Epithelial cell of proximal tubule (primary cell): ENCODE measurements around the gene ARHGEF17. TPM values are rescaled to one million over a fixed set of nuclear protein-coding genes. Genes with fewer than 3 reads are reported as not detected.

ENCODE experiments used
- DNase-seq: peaks from one replicate; pipeline ENCODE4 v3.0.0-alpha.2; 2011; ENCODE audit warnings: low read depth
- H3K4me3 ChIP-seq: 2 replicates; pipeline ENCODE4 v1.5.1; 2011; ENCODE audit warnings: low read depth, mild to moderate bottlenecking, low read length
- CTCF ChIP-seq: conservative IDR thresholded peaks from 2 replicates; pipeline ENCODE4 v1.5.1; 2012; ENCODE audit warnings: low read depth, mild to moderate bottlenecking, low read length
- total RNA-seq: library from RNA; depleted of rRNA; stranded (reverse); fragments of >200 nt; gene quantifications from 2 replicates; pipeline ENCODE4 v1.2.3, GENCODE V29; 2015

The ARHGEF17 gene
- total RNA-seq, 1 donor from 2014 or later, result 26.4 TPM

- TF ChIP-seq CTCF, result no peak
- no peak overlapping the region for H3K4me3 ChIP-seq
- no peak for DNase-seq
Observed at GRCh38 chr11:73406131-73406530, 98.1 kb downstream of the ARHGEF17 start.

- no peak for TF ChIP-seq CTCF
- no peak overlapping the region for H3K4me3 ChIP-seq
- DNase-seq, result no peak
Observed at GRCh38 chr11:73406619-73407018, 98.5 kb downstream of the ARHGEF17 start.

GRCh38 chr11:73409431-73409830, 101.4 kb downstream of the ARHGEF17 start:
- no peak for DNase-seq
- no peak overlapping the region for H3K4me3 ChIP-seq
- no peak for TF ChIP-seq CTCF

GRCh38 chr11:73410627-73411026, 102.6 kb downstream of the ARHGEF17 start:
- H3K4me3 ChIP-seq, result no peak overlapping the region
- DNase-seq, result no peak
- no peak for TF ChIP-seq CTCF

- DNase-seq, result no peak
- H3K4me3 ChIP-seq, result no peak overlapping the region
- TF ChIP-seq CTCF, result no peak
Observed at GRCh38 chr11:73411031-73411430, 103.0 kb downstream of the ARHGEF17 start.

GRCh38 chr11:73412308-73412707, 104.2 kb downstream of the ARHGEF17 start:
- no peak overlapping the region for H3K4me3 ChIP-seq
- no peak for DNase-seq
- TF ChIP-seq CTCF, result no peak

GRCh38 chr11:73413256-73413655, 105.2 kb downstream of the ARHGEF17 start:
- H3K4me3 ChIP-seq, result no peak overlapping the region
- no peak for TF ChIP-seq CTCF
- no peak for DNase-seq
